Activated CD4-positive, alpha-beta T cell treated with anti-CD3 and anti-CD28 coated beads for 24 hours (primary cell): Measurements from ENCODE around the gene SGPL1.

Experiments
- DNase-seq, 2 donors: peaks; one replicate each; pipeline ENCODE4 v3.0.0-alpha.2; 2020; ENCODE audit warnings: low read depth in 2 of 2

Gene SGPL1

DNA sequence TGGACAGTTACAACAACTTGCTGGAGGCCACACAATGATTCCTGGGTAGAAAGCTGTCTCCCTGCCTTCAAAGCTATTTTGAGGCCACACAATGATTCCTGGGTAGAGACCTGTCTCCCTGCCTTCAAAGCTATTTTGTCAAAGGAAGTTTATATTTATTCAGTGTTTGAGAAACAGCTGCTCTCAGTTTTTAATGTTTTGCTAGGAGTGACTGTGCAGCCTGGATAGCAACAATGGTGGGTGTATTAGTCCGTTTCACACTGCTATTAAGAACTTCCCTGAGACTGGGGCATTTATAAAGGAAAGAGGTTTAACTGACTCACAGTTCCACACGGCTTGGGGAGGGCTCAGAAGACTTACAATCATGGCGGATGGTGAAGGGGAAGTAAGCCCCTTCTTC lies 3.9 kb upstream of the SGPL1 start:
- no peak for DNase-seq

DNA sequence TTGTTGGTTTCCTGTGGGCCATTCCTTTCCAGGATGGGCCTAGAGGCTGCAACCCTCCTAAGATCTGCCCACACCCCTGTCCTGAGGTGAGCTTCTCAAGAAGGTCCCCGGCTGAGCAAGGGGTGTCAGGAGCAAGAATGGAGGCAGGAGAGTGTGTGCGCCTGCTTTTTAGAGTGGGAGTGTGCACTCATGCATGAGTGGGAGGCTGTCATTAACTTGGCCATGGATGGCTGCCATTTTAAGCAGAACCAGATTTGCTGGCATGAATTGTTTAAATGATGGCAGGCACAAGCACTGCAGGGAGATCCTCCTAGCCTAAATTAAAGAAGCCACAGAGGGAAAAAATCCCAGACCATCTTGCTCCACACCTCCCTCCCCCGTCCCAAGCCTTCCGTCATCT lies 2.9 kb upstream of the SGPL1 start:
- DNase-seq: no peak

DNA sequence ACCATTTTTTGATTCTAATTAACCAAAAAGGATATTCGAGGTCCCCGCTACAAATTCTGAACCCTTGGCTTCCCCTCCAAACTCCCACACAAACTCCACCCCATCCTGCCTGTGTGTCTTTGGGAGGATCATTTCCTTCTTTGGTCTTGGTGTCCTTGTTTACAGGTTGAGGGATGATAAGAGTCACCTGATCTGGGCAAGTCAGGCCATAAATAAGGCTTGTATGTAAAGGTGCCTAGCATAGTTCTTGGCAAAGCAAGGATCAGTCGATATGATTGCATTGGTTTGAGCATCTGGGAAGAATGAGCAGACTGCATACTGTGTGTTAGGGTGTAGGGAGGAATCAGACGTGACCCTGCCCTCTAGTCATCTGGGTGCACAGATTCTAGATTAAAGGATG lies 1.6 kb upstream of the SGPL1 start:
- no peak for DNase-seq

- peak; percentile 12 to 27 for DNase-seq
These were observed 609 bp downstream of the SGPL1 start for GRCh38 chr10:70816220-70816894.

GRCh38 chr10:70820976-70821750 lies 5.4 kb downstream of the SGPL1 start:
- DNase-seq: no peak

GRCh38 chr10:70822076-70822820 lies 6.5 kb downstream of the SGPL1 start:
- DNase-seq: no peak

- no peak for DNase-seq
These were observed 11.5 kb downstream of the SGPL1 start for GRCh38 chr10:70827086-70827757.

GRCh38 chr10:70828923-70829322 lies 13.2 kb downstream of the SGPL1 start:
- DNase-seq: no peak

DNA sequence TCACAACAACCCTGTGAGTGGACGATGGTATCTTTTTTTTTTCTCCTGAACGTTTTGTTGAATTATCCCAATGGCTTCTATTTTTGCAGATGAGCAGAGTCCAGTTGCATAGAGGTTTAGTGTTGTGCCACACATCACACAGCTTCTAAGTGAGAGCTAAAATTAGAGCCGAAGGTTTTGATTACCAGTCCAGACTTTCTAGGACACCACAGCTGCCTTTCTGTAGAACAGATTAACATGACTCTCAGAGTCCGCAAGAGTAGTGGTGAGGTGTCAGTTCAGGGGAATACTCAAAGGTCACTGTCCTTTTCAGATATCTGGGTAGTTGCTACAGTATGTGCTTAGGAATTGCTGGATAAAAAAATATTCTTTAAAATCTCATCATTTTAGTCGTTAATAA lies 13.8 kb downstream of the SGPL1 start:
- no peak for DNase-seq

- no peak for DNase-seq
These were observed 14.4 kb downstream of the SGPL1 start for GRCh38 chr10:70830164-70830563.

- DNase-seq: no peak
These were observed 16.5 kb downstream of the SGPL1 start for GRCh38 chr10:70832221-70832620.

DNA sequence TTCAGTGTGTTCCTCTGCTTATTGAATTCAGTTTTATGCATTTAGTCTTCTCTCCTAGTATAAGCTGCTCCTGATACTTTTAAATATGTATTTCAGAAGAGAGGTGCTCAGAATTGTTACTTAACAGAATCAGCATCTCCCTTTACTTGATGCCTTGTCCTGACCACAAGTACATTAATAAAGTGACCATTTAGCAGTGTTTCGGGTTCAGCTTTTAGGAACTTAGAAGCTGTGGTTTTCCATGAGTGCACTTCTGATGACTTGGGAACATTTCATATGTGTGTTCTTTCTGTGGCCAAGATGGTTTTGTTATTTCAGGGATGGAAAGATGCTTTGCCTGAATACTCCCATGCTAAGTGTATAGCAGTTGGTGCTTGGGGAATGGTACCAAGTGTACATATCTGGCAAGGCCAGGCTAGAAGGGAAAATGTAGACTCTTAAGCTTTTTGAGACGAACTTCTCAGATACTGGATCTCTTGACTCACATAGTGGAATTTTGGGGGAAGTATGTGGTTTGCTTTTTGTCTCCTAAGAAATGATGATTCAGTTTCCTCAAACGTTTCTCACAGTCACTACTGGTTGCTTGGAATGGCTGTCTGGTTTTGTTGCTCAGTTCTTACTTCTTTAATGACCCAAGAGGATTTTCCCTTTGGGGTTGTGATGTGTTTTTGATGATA lies 17.2 kb downstream of the SGPL1 start:
- no peak for DNase-seq

- DNase-seq: no peak
These were observed 17.9 kb downstream of the SGPL1 start for GRCh38 chr10:70833601-70834000.

GRCh38 chr10:70834021-70834420 lies 18.3 kb downstream of the SGPL1 start:
- DNase-seq: no peak

GRCh38 chr10:70834441-70835151 lies 18.8 kb downstream of the SGPL1 start:
- no peak for DNase-seq

- DNase-seq: no peak
These were observed 20.6 kb downstream of the SGPL1 start for GRCh38 chr10:70836319-70836718.

DNA sequence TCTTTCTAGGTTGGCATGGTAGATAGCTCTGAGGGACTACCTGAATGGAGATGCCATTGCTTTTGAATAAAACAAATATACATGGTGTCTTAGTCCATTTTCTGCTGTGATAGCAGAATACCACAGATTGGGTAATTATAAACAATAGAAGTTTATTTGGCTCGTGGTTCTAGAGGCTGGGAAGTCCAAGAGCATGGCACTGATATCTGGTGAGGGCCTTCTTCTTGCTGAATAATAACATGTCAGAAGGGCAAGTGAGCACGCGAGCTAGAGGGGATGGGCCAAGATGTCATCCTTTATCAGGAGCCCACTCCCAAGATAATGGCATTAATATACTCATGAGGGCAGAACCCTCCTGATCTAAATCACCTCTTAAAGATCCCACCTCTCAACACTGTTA lies 21.9 kb downstream of the SGPL1 start:
- no peak for DNase-seq

DNA sequence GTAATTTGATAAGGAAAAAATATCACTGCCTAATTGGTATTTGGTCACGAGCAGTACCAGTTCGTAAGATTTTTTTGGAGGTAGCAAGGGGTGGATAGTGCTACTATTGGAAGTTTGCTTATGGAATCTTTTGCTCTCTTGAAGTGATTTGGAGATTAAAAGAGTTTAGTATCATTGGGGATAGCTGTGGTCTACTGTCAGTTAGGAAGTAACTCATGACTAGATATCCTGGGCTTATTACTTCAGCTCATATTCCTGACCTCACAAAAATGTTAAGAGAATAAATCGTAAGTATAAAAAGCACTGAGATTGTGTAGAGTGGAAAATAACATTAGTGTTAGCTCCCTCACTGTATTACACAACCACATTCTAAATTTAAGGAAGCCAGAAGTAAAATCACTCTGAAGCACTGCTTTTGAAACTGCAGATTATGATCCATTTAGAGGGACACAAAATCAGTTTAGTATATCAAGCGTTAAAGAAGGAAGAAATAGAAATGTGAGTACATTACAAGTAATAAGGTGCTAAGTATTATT lies 22.6 kb downstream of the SGPL1 start:
- no peak for DNase-seq

DNA sequence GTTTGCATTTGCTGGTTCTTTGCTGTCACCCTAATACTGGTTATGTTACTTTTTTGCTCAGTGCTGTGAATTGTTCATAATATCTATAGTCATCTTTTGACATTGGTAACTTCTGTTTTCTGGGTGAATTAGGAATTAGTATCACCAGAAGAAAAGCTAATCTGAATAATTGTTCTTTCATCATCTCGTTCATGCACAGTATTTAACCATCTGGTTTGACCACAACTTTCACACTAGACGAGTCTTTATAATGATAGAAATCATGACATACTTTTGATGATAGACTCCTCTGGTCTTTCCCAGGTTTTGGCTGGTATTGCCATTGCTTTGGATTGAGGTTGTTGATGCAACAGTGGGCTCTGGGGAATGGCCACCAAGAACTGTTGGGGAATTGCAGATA lies 25.1 kb downstream of the SGPL1 start:
- DNase-seq: no peak

DNA sequence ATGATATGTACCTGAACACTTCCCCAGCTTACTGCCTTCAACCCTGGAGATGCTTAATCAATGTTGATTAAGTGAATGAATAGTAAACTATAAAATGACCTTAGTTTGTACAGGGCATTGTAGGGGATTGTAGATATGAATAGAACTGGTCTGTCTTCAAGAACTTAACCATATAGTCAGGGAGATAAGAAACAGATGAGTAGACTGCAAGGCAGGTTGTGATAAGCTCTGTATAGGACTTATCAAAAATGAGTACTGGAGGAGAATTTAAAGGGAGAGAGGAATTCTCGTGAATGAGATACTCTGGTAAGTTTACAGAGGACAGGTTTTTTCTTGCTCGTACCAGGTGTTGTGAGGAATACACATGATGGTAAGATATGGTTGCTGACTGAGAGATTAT lies 27.6 kb downstream of the SGPL1 start:
- DNase-seq: no peak
